Liver (tissue), 9 donors: ENCODE results near the gene SETD7. TPM values are rescaled to one million over a fixed set of nuclear protein-coding genes. Genes with fewer than 3 reads are reported as not detected.

Experiments used
- DNase-seq: peaks from one replicate; pipeline ENCODE4 v3.0.0-alpha.2; 2017; ENCODE audit warnings: low spot score
- H3K27ac ChIP-seq, 2 donors: one replicate each; pipeline ENCODE4 v1.7.0; 2013; ENCODE audit warnings: inconsistent platforms in 2 of 2, low read length in 2 of 2, control low read depth in 1 of 2, low read depth in 1 of 2, mild to moderate bottlenecking in 1 of 2
- H3K27me3 ChIP-seq, 4 donors: one replicate each; pipeline versions ENCODE4 v1.6.1 to v1.7.0; 2013; ENCODE audit warnings: low read length in 3 of 4, inconsistent platforms in 1 of 4, mild to moderate bottlenecking in 1 of 4, moderate library complexity in 1 of 4; ENCODE audit not compliant: control insufficient read depth in 4 of 4, insufficient read depth in 4 of 4
- H3K36me3 ChIP-seq, 4 donors: one replicate each; pipeline versions ENCODE4 v1.6.1 to v1.7.0; 2013; ENCODE audit warnings: low read length in 3 of 4, mild to moderate bottlenecking in 3 of 4, low read depth in 1 of 4, moderate library complexity in 1 of 4; ENCODE audit not compliant: control insufficient read depth in 4 of 4, insufficient read depth in 3 of 4
- H3K4me1 ChIP-seq, 4 donors: one replicate each; pipeline versions ENCODE4 v1.6.1 to v1.7.0; 2013; ENCODE audit warnings: low read length in 3 of 4, mild to moderate bottlenecking in 3 of 4, moderate library complexity in 1 of 4; ENCODE audit not compliant: control insufficient read depth in 4 of 4, insufficient read depth in 4 of 4
- H3K4me3 ChIP-seq, 3 donors: one replicate each; pipeline versions ENCODE4 v1.6.1 to v1.7.0; 2013; ENCODE audit warnings: low read length in 3 of 3, control low read depth in 1 of 3, low read depth in 1 of 3, mild to moderate bottlenecking in 1 of 3
- H3K9ac ChIP-seq, 2 donors: one replicate each; pipeline ENCODE4 v1.7.0; 2013; ENCODE audit warnings: low read length in 2 of 2, mild to moderate bottlenecking in 2 of 2, moderate library complexity in 2 of 2, control low read depth in 1 of 2, low read depth in 1 of 2
- H3K9me3 ChIP-seq, 4 donors: one replicate each; pipeline versions ENCODE4 v1.6.1 to v1.7.0; 2013; ENCODE audit warnings: low read length in 3 of 4; ENCODE audit not compliant: control insufficient read depth in 4 of 4
- EGR1 ChIP-seq, 2 donors: IDR thresholded peaks; 2 replicates each; pipeline ENCODE4 v1.6.1; 2016 to 2018; ENCODE audit warnings: antibody characterized with exemption in 2 of 2, low read depth in 2 of 2
- FOXA1 ChIP-seq: IDR thresholded peaks from 2 replicates; pipeline ENCODE4 v1.6.1; 2016; ENCODE audit warnings: antibody characterized with exemption
- FOXA2 ChIP-seq: IDR thresholded peaks from 2 replicates; pipeline ENCODE4 v1.6.1; 2016; ENCODE audit warnings: antibody characterized with exemption
- HNF4A ChIP-seq, 2 donors: conservative IDR thresholded peaks; 2 replicates each; pipeline ENCODE4 v1.6.1; 2016; ENCODE audit warnings: antibody characterized with exemption in 2 of 2, mild to moderate bottlenecking in 2 of 2
- HNF4G ChIP-seq: IDR thresholded peaks from 2 replicates; pipeline ENCODE4 v1.6.1; 2016; ENCODE audit warnings: antibody characterized with exemption
- JUND ChIP-seq, 2 donors: IDR thresholded peaks; 2 replicates each; pipeline ENCODE4 v1.6.1; 2016; ENCODE audit warnings: antibody characterized with exemption in 2 of 2
- NR2F2 ChIP-seq: IDR thresholded peaks from 2 replicates; pipeline ENCODE4 v1.6.1; 2016; ENCODE audit warnings: antibody characterized with exemption
- RAD21 ChIP-seq, 2 donors: IDR thresholded peaks; 2 replicates each; pipeline ENCODE4 v1.6.1; 2016; ENCODE audit warnings: antibody characterized with exemption in 2 of 2, mild to moderate bottlenecking in 2 of 2
- SP1 ChIP-seq: IDR thresholded peaks from 2 replicates; pipeline ENCODE4 v1.6.1; 2018; ENCODE audit warnings: antibody characterized with exemption, mild to moderate bottlenecking
- TAF1 ChIP-seq: conservative IDR thresholded peaks from 2 replicates; pipeline ENCODE4 v1.6.1; 2016; ENCODE audit warnings: antibody characterized with exemption, mild to moderate bottlenecking
- YY1 ChIP-seq: IDR thresholded peaks from 2 replicates; pipeline ENCODE4 v1.6.1; 2016; ENCODE audit warnings: antibody characterized with exemption, mild to moderate bottlenecking
- WGBS: extraction: QIAGEN DNeasy Blood & Tissue Kit; methylation state at CpG from one replicate; pipeline ENCODE4 v1.1.7; 2013; 5-methylcytosine and 5-hydroxymethylcytosine counted together
- polyA plus RNA-seq, 2 donors: library from polyadenylated mRNA; stranded (reverse) in 1 of 2; unstranded in 1 of 2; fragments of 200-250 nt in 1 of 2; fragments of >200 nt in 1 of 2; fragmentation: Nextera tagmentation in 1 of 2; extraction: Ambion mirVana in 1 of 2; gene quantifications; one replicate each; pipeline versions ENCODE4 v1.2.1 to v1.2.3, GENCODE V29; 2013 to 2015
- total RNA-seq, 2 donors: library from RNA; depleted of rRNA; stranded (reverse); fragments of >200 nt; gene quantifications; one replicate each; pipeline ENCODE4 v1.2.3, GENCODE V29; 2014
- TF ChIP-seq, protein P1 (sequence below): IDR thresholded peaks from 2 replicates; pipeline ENCODE4 v1.6.1; 2016; ENCODE audit warnings: antibody characterized with exemption
- TF ChIP-seq, protein P2 (sequence below): IDR thresholded peaks from 2 replicates; pipeline ENCODE4 v1.6.1; 2016; ENCODE audit warnings: antibody characterized with exemption, mild to moderate bottlenecking
- TF ChIP-seq, protein P3 (sequence below): IDR thresholded peaks from 2 replicates; pipeline ENCODE4 v1.6.1; 2016; ENCODE audit warnings: antibody characterized with exemption
- donor health status: healthy.
- donor health status: healthy.
- donor health status: healthy.
- donor health status: healthy.
- donor health status: healthy.

SETD7 gene
- total and polyA plus RNA-seq, 4 donors: 12.9 to 81.7 (median 18.0) TPM

DNA sequence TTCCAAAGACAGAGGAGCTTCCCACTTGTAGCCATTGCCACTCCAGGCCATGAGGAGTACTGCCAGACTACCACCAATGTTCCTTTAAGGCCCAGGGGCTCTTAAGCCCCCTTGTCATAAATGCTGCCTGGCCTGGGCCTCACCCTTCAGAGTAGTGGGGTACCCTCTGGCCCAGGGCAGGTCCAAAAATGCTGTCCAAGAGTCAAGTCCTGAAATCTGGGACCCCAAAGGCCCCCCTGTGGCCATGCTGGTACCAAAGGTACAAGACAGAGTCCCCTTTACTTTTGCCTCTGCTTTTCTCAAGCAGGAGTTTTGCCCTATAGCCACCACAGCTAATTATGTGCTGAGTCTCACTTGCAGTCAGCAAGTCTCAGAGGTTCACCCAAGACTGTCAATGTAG is 85.7 kb downstream of the SETD7 start:
- Histone ChIP-seq H3K4me3 (no peak overlapping the region), H3K36me3 (peaks cover 0 to 9% (median 7%) of the 10 kb centered on the region in 4 donors), H3K9ac (no peak overlapping the region), H3K27ac (peak overlapping the region; percentile 61 to 76), H3K4me1 (peaks cover 7 to 27% (median 19%) of the 10 kb centered on the region in 4 donors), H3K27me3 (no peaks in the 10 kb centered on the region), H3K9me3 (no peaks in the 10 kb centered on the region)
- no peak for DNase-seq
- TF ChIP-seq, protein P1, sequence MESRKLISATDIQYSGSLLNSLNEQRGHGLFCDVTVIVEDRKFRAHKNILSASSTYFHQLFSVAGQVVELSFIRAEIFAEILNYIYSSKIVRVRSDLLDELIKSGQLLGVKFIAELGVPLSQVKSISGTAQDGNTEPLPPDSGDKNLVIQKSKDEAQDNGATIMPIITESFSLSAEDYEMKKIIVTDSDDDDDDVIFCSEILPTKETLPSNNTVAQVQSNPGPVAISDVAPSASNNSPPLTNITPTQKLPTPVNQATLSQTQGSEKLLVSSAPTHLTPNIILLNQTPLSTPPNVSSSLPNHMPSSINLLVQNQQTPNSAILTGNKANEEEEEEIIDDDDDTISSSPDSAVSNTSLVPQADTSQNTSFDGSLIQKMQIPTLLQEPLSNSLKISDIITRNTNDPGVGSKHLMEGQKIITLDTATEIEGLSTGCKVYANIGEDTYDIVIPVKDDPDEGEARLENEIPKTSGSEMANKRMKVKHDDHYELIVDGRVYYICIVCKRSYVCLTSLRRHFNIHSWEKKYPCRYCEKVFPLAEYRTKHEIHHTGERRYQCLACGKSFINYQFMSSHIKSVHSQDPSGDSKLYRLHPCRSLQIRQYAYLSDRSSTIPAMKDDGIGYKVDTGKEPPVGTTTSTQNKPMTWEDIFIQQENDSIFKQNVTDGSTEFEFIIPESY: no peak
- TF ChIP-seq SP1 (no peak), EGR1 (IDR thresholded peaks at IDR 0.05; ENCODE audit: low read depth in 2 of 2) (no peak), JUND (IDR thresholded peaks at IDR 0.05) (no peak)
- TF ChIP-seq, protein P2, sequence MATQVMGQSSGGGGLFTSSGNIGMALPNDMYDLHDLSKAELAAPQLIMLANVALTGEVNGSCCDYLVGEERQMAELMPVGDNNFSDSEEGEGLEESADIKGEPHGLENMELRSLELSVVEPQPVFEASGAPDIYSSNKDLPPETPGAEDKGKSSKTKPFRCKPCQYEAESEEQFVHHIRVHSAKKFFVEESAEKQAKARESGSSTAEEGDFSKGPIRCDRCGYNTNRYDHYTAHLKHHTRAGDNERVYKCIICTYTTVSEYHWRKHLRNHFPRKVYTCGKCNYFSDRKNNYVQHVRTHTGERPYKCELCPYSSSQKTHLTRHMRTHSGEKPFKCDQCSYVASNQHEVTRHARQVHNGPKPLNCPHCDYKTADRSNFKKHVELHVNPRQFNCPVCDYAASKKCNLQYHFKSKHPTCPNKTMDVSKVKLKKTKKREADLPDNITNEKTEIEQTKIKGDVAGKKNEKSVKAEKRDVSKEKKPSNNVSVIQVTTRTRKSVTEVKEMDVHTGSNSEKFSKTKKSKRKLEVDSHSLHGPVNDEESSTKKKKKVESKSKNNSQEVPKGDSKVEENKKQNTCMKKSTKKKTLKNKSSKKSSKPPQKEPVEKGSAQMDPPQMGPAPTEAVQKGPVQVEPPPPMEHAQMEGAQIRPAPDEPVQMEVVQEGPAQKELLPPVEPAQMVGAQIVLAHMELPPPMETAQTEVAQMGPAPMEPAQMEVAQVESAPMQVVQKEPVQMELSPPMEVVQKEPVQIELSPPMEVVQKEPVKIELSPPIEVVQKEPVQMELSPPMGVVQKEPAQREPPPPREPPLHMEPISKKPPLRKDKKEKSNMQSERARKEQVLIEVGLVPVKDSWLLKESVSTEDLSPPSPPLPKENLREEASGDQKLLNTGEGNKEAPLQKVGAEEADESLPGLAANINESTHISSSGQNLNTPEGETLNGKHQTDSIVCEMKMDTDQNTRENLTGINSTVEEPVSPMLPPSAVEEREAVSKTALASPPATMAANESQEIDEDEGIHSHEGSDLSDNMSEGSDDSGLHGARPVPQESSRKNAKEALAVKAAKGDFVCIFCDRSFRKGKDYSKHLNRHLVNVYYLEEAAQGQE: peak; percentile 63

DNA sequence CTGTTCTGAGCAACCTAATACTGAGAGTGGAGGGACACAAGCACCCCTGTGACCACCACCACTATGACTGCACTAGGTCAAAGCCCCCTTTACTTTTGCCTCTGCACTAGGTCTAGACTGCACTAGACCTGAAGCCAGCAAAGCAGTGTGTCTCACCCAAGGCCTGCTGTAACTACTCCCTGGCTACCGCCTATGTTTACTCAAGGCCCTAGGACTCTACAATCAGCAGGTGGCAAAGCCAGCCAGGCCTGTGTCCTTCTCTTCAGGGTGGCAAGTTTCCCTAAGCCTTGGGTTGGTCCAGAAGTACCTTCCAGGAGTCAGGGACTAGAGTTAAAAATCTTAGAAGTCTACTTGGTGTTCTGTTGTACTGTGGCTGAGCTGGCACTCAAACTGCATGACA is 86.2 kb downstream of the SETD7 start:
- WGBS: 47% methylated on average over 1 of the region's 1 CpG
- TF ChIP-seq EGR1 (IDR thresholded peaks at IDR 0.05; ENCODE audit: low read depth in 2 of 2) (no peak), YY1 (no peak), FOXA2 (peak; percentile 76), NR2F2 (no peak), HNF4A (conservative IDR thresholded peaks at IDR 0.05) (peak in 1 of 2 donors; percentile 8), TAF1 (no peak), RAD21 (IDR thresholded peaks at IDR 0.05) (peak in 1 of 2 donors; percentile 54), HNF4G (no peak), FOXA1 (peak; percentile 66), JUND (IDR thresholded peaks at IDR 0.05) (no peak)
- TF ChIP-seq, protein P1: no peak
- TF ChIP-seq, protein P2: no peak
- TF ChIP-seq, protein P3, sequence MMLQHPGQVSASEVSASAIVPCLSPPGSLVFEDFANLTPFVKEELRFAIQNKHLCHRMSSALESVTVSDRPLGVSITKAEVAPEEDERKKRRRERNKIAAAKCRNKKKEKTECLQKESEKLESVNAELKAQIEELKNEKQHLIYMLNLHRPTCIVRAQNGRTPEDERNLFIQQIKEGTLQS: no peak
- peak overlapping the region; percentile 61 to 76 for H3K27ac ChIP-seq

More for the DNA sequence above, 86.2 kb downstream of the SETD7 start:
- H3K9me3 ChIP-seq: no peaks in the 10 kb centered on the region
- peaks cover 0 to 9% (median 7%) of the 10 kb centered on the region in 4 donors for H3K36me3 ChIP-seq
- H3K4me1 ChIP-seq: peaks cover 7 to 27% (median 19%) of the 10 kb centered on the region in 4 donors
- no peak overlapping the region for H3K4me3 ChIP-seq
- H3K9ac ChIP-seq: no peak overlapping the region
- no peaks in the 10 kb centered on the region for H3K27me3 ChIP-seq
- no peak for DNase-seq
